HepG2 (cell line): ENCODE results near the gene HES7. TPM values are rescaled to one million over a fixed set of nuclear protein-coding genes. Genes with fewer than 3 reads are reported as not detected.
A peak's percentile ranks its signal among the peaks of the same experiment; 100 is the strongest.

ENCODE experiments used
- ISL2 ChIP-seq: sonication (generic); formaldehyde crosslinking; IDR thresholded peaks from 2 replicates; pipeline ENCODE4 v1.5.0; 2020; ENCODE audit warnings: missing genetic modification reagents
- MED1 ChIP-seq: sonication (generic); formaldehyde crosslinking; IDR thresholded peaks from 2 replicates; pipeline ENCODE4 v1.4.0; 2020; ENCODE audit warnings: missing genetic modification reagents
- NR2F1 ChIP-seq, 2 experiments: fragments of 450-650 bp in 1 of 2; formaldehyde crosslinking in 1 of 2; IDR thresholded peaks; 2 replicates each; pipeline versions ENCODE4 v1.5.0 to v1.6.1; 2016 to 2020; ENCODE audit warnings: mild to moderate bottlenecking in 1 of 2, missing compliant biosample characterization in 1 of 2, missing genetic modification reagents in 1 of 2, moderate library complexity in 1 of 2
- RXRB ChIP-seq: IDR thresholded peaks from 2 replicates; pipeline ENCODE4 v1.6.1; 2016; ENCODE audit warnings: borderline replicate concordance, missing genetic modification reagents, missing compliant biosample characterization
- YY1 ChIP-seq: IDR thresholded peaks from 2 replicates; pipeline ENCODE4 v1.6.1; 2011; ENCODE audit warnings: low read length, low read depth, moderate library complexity, mild to moderate bottlenecking; ENCODE audit not compliant: insufficient read depth, insufficient replicate concordance
- ZNF160 ChIP-seq: sonication (generic); formaldehyde crosslinking; IDR thresholded peaks from 2 replicates; pipeline ENCODE4 v1.8.0; 2022; ENCODE audit warnings: mild to moderate bottlenecking, inconsistent platforms, missing genetic modification reagents
- ZNF292 ChIP-seq: sonication (generic); formaldehyde crosslinking; IDR thresholded peaks from 2 replicates; pipeline ENCODE4 v1.8.1; 2022; ENCODE audit warnings: mild to moderate bottlenecking, low read depth, missing genetic modification reagents, borderline replicate concordance
- ZNF589 ChIP-seq: sonication (generic); formaldehyde crosslinking; conservative IDR thresholded peaks from 2 replicates; pipeline ENCODE4 v1.8.0; 2022; ENCODE audit warnings: mild to moderate bottlenecking, moderate library complexity, missing genetic modification reagents
- polyA plus RNA-seq, 8 experiments: library from polyadenylated mRNA; depleted of rRNA in 3 of 8; stranded (reverse) in 7 of 8; unstranded in 1 of 8; fragments of >200 nt; fragmentation: Illumina TruSeq in 4 of 8; extraction: Trizol in 4 of 8; gene quantifications; 2 replicates each; pipeline versions ENCODE4 v1.2.1 to v1.2.3, GENCODE V29; 2011 to 2016; ENCODE audit warnings: low read depth in 4 of 8, missing spikeins in 1 of 8, mixed read lengths in 1 of 8; ENCODE audit not compliant: insufficient read depth in 1 of 8
- total RNA-seq, 5 experiments: library from RNA; depleted of rRNA; stranded (reverse); fragments of >200 nt; fragmentation: Illumina TruSeq; extraction: Trizol; gene quantifications; 2 replicates each; pipeline ENCODE4 v1.2.3, GENCODE V29; 2016; ENCODE audit warnings: low read depth in 1 of 5
- TF ChIP-seq, protein P1 (sequence below): sonication (generic); formaldehyde crosslinking; IDR thresholded peaks from 2 replicates; pipeline ENCODE4 v1.9.0; 2022; ENCODE audit warnings: low read depth, missing genetic modification reagents
- TF ChIP-seq, protein P2 (sequence below): sonication (generic); formaldehyde crosslinking; conservative IDR thresholded peaks from 2 replicates; pipeline ENCODE4 v1.4.0; 2020; ENCODE audit warnings: mild to moderate bottlenecking, missing genetic modification reagents, moderate library complexity
- TF ChIP-seq, protein P3 (sequence below): sonication (generic); formaldehyde crosslinking; IDR thresholded peaks from 2 replicates; pipeline ENCODE4 v1.4.0; 2020; ENCODE audit warnings: missing genetic modification reagents, borderline replicate concordance
- TF ChIP-seq, protein P4 (sequence below): sonication (generic); formaldehyde crosslinking; IDR thresholded peaks from 2 replicates; pipeline ENCODE4 v1.8.1; 2023; ENCODE audit warnings: mild to moderate bottlenecking, missing genetic modification reagents

The HES7 gene
- total and polyA plus RNA-seq, 2 of the 13 experiments (the other 11 are each of a cell fraction or from before 2014, with no cell fraction given), result not detected

DNA sequence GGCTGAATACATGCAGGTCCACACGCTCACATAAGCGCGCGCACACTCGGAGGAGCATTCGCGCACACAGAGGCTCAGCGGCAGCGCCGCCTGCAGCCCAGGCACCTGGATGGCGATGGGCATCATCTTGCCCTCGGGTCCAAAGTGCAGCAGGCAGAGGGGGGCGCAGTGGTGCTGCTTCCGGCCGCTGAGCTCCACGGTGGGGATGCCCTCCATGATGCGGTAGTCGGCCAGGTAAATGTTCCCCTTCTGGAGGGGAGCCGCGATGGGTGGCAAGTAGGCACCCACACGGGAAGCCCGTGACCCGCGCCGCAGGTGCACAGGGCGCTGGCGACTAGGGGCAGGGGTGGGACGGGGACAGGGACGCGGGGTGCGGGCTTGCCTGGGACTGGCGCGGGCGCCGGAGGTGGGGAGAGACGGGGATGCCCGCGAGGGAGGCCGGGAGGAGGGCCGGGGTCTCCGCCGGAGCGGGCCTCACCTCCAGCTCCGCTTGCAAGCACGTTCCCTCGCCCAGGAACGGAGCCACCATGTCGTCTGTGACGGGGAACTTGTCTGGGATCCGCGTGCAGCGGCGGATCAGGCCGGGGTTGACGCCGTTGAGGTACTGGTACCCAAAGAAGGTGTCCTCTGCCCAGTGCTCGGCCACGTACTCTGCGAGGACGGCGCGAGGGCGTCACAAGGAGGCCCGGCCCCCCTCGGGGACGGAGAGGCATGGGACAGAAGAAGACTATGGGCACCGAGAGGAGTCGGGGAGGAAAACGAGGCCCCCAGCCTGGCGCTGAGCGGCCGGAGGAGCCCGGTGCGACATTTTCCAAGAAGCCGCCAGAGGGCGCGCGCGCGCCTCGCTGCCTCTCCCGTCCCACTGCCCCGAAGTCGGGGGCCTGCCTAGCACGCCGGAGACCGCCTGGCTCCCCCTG, 44.4 kb downstream of the HES7 start (continued):
- 0 out of 4 replicates have a peak, but pooled peaks of 1 of the 2 experiments have one; percentile 7 for TF ChIP-seq NR2F1 (CRISPR knock-in tag; IDR thresholded peaks at IDR 0.05)
- TF ChIP-seq RXRB, result peak; percentile 36; the same call in 1 of the 2 replicates
- TF ChIP-seq MED1 (CRISPR knock-in tag), result peak; percentile 48
- TF ChIP-seq ZNF292 (CRISPR knock-in tag), result no peak
- peak; percentile 28 for TF ChIP-seq YY1
- TF ChIP-seq ZNF160 (CRISPR knock-in tag), result 0 out of 2 replicates have a peak, but pooled peaks have one; percentile 18
- TF ChIP-seq, protein P1, sequence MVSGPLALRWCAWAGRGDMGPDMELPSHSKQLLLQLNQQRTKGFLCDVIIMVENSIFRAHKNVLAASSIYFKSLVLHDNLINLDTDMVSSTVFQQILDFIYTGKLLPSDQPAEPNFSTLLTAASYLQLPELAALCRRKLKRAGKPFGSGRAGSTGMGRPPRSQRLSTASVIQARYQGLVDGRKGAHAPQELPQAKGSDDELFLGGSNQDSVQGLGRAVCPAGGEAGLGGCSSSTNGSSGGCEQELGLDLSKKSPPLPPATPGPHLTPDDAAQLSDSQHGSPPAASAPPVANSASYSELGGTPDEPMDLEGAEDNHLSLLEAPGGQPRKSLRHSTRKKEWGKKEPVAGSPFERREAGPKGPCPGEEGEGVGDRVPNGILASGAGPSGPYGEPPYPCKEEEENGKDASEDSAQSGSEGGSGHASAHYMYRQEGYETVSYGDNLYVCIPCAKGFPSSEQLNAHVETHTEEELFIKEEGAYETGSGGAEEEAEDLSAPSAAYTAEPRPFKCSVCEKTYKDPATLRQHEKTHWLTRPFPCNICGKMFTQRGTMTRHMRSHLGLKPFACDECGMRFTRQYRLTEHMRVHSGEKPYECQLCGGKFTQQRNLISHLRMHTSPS (CRISPR knock-in tag), result peak; percentile 87
- TF ChIP-seq, protein P2, sequence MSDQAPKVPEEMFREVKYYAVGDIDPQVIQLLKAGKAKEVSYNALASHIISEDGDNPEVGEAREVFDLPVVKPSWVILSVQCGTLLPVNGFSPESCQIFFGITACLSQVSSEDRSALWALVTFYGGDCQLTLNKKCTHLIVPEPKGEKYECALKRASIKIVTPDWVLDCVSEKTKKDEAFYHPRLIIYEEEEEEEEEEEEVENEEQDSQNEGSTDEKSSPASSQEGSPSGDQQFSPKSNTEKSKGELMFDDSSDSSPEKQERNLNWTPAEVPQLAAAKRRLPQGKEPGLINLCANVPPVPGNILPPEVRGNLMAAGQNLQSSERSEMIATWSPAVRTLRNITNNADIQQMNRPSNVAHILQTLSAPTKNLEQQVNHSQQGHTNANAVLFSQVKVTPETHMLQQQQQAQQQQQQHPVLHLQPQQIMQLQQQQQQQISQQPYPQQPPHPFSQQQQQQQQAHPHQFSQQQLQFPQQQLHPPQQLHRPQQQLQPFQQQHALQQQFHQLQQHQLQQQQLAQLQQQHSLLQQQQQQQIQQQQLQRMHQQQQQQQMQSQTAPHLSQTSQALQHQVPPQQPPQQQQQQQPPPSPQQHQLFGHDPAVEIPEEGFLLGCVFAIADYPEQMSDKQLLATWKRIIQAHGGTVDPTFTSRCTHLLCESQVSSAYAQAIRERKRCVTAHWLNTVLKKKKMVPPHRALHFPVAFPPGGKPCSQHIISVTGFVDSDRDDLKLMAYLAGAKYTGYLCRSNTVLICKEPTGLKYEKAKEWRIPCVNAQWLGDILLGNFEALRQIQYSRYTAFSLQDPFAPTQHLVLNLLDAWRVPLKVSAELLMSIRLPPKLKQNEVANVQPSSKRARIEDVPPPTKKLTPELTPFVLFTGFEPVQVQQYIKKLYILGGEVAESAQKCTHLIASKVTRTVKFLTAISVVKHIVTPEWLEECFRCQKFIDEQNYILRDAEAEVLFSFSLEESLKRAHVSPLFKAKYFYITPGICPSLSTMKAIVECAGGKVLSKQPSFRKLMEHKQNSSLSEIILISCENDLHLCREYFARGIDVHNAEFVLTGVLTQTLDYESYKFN, result peak; percentile 51
- no peak for TF ChIP-seq ISL2 (CRISPR knock-in tag)
- TF ChIP-seq, protein P3, sequence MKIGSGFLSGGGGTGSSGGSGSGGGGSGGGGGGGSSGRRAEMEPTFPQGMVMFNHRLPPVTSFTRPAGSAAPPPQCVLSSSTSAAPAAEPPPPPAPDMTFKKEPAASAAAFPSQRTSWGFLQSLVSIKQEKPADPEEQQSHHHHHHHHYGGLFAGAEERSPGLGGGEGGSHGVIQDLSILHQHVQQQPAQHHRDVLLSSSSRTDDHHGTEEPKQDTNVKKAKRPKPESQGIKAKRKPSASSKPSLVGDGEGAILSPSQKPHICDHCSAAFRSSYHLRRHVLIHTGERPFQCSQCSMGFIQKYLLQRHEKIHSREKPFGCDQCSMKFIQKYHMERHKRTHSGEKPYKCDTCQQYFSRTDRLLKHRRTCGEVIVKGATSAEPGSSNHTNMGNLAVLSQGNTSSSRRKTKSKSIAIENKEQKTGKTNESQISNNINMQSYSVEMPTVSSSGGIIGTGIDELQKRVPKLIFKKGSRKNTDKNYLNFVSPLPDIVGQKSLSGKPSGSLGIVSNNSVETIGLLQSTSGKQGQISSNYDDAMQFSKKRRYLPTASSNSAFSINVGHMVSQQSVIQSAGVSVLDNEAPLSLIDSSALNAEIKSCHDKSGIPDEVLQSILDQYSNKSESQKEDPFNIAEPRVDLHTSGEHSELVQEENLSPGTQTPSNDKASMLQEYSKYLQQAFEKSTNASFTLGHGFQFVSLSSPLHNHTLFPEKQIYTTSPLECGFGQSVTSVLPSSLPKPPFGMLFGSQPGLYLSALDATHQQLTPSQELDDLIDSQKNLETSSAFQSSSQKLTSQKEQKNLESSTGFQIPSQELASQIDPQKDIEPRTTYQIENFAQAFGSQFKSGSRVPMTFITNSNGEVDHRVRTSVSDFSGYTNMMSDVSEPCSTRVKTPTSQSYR (CRISPR knock-in tag), result peak; percentile 60; the same call in 1 of the 2 replicates
- TF ChIP-seq, protein P4, sequence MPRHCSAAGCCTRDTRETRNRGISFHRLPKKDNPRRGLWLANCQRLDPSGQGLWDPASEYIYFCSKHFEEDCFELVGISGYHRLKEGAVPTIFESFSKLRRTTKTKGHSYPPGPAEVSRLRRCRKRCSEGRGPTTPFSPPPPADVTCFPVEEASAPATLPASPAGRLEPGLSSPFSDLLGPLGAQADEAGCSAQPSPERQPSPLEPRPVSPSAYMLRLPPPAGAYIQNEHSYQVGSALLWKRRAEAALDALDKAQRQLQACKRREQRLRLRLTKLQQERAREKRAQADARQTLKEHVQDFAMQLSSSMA (CRISPR knock-in tag), result no peak
- TF ChIP-seq ZNF589 (CRISPR knock-in tag), result peak; percentile 57; the same call in 1 of the 2 replicates
